Epithelial cell of proximal tubule (primary cell): ENCODE data around the gene NGFR. TPM values are rescaled to one million over a fixed set of nuclear protein-coding genes. Genes with fewer than 3 reads are reported as not detected.

Source experiments
- DNase-seq: peaks from one replicate; pipeline ENCODE4 v3.0.0-alpha.2; 2011; ENCODE audit warnings: low read depth
- H3K4me3 ChIP-seq: 2 replicates; pipeline ENCODE4 v1.5.1; 2011; ENCODE audit warnings: low read depth, mild to moderate bottlenecking, low read length
- total RNA-seq: library from RNA; depleted of rRNA; stranded (reverse); fragments of >200 nt; gene quantifications from 2 replicates; pipeline ENCODE4 v1.2.3, GENCODE V29; 2015
- TF ChIP-seq, protein P1 (sequence below): conservative IDR thresholded peaks from 2 replicates; pipeline ENCODE4 v1.5.1; 2012; ENCODE audit warnings: low read depth, mild to moderate bottlenecking, low read length

The NGFR gene
- total RNA-seq, 1 donor from 2014 or later = not detected

DNA sequence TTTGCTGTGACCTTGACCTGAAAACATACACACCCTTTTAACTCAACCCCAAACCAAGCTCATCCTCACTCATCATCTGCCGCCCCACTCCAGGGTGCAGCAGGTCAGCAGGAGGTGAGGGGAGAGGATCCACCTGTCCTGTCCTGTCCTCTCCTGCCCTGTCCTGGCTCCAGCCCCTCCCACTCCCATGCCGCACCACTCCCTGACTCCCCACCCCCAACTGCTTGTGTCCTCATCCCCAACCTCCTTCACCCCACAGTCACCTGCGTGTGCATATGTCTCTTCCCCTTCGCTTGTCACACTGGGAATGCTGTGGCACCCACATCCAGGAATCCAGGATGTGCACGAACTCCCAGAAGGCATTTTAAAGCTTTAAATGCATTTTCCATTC is 15.6 kb downstream of the NGFR start:
- no peak overlapping the region for H3K4me3 ChIP-seq
- TF ChIP-seq, protein P1, sequence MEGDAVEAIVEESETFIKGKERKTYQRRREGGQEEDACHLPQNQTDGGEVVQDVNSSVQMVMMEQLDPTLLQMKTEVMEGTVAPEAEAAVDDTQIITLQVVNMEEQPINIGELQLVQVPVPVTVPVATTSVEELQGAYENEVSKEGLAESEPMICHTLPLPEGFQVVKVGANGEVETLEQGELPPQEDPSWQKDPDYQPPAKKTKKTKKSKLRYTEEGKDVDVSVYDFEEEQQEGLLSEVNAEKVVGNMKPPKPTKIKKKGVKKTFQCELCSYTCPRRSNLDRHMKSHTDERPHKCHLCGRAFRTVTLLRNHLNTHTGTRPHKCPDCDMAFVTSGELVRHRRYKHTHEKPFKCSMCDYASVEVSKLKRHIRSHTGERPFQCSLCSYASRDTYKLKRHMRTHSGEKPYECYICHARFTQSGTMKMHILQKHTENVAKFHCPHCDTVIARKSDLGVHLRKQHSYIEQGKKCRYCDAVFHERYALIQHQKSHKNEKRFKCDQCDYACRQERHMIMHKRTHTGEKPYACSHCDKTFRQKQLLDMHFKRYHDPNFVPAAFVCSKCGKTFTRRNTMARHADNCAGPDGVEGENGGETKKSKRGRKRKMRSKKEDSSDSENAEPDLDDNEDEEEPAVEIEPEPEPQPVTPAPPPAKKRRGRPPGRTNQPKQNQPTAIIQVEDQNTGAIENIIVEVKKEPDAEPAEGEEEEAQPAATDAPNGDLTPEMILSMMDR = no peak
- DNase-seq = no peak

DNA sequence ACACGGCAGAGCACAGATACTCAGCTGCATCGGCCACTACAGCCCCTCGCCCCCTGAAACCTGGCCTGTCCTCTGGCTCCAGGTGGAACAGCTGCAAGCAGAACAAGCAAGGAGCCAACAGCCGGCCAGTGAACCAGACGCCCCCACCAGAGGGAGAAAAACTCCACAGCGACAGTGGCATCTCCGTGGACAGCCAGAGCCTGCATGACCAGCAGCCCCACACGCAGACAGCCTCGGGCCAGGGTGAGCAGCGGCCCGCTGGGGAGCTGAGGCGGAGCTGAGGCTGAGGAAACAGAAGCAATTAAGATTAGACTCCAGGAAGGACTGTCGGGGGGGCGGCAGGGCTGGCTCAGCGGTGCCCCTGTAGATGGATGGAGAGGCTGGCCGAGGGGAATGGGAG is 16.7 kb downstream of the NGFR start:
- DNase-seq = no peak
- no peak overlapping the region for H3K4me3 ChIP-seq
- TF ChIP-seq, protein P1 = no peak

DNA sequence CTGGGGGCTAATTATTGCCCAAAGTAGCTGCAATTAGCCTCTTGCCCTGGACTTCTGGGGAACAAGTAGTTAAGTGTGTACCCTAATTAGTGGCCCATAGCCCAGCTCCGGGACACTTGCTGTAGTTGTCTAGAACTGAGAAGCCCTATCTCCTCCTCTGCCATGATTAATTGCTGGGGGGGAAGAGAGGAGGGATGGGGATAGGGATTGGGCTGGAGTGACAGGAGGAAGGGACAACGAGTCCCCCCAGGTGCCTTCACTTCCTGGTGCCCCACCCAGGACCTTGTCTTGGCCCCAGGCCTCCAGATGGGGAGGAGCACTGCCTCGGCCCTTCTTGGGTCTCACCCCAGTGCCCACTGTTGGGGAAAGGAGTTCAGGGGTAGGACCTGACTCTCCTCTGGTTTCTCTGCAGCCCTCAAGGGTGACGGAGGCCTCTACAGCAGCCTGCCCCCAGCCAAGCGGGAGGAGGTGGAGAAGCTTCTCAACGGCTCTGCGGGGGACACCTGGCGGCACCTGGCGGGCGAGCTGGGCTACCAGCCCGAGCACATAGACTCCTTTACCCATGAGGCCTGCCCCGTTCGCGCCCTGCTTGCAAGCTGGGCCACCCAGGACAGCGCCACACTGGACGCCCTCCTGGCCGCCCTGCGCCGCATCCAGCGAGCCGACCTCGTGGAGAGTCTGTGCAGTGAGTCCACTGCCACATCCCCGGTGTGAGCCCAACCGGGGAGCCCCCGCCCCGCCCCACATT is 17.4 kb downstream of the NGFR start:
- TF ChIP-seq, protein P1 = no peak
- H3K4me3 ChIP-seq = no peak overlapping the region
- DNase-seq = no peak

DNA sequence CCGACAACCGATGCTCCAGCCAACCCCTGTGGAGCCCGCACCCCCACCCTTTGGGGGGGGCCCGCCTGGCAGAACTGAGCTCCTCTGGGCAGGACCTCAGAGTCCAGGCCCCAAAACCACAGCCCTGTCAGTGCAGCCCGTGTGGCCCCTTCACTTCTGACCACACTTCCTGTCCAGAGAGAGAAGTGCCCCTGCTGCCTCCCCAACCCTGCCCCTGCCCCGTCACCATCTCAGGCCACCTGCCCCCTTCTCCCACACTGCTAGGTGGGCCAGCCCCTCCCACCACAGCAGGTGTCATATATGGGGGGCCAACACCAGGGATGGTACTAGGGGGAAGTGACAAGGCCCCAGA is 17.9 kb downstream of the NGFR start:
- DNase-seq = no peak
- H3K4me3 ChIP-seq = no peak overlapping the region
- TF ChIP-seq, protein P1 = no peak

DNA sequence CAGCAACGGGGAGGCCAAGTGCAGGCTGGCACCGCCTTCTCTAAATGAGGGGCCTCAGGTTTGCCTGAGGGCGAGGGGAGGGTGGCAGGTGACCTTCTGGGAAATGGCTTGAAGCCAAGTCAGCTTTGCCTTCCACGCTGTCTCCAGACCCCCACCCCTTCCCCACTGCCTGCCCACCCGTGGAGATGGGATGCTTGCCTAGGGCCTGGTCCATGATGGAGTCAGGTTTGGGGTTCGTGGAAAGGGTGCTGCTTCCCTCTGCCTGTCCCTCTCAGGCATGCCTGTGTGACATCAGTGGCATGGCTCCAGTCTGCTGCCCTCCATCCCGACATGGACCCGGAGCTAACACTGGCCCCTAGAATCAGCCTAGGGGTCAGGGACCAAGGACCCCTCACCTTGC is 18.5 kb downstream of the NGFR start:
- no peak for DNase-seq
- TF ChIP-seq, protein P1 = no peak
- no peak overlapping the region for H3K4me3 ChIP-seq

DNA sequence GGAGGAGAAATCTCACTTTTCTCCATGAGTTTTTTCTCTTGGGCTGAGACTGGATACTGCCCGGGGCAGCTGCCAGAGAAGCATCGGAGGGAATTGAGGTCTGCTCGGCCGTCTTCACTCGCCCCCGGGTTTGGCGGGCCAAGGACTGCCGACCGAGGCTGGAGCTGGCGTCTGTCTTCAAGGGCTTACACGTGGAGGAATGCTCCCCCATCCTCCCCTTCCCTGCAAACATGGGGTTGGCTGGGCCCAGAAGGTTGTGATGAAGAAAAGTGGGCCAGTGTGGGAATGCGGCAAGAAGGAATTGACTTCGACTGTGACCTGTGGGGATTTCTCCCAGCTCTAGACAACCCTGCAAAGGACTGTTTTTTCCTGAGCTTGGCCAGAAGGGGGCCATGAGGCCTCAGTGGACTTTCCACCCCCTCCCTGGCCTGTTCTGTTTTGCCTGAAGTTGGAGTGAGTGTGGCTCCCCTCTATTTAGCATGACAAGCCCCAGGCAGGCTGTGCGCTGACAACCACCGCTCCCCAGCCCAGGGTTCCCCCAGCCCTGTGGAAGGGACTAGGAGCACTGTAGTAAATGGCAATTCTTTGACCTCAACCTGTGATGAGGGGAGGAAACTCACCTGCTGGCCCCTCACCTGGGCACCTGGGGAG is 19.1 kb downstream of the NGFR start:
- H3K4me3 ChIP-seq = no peak overlapping the region
- TF ChIP-seq, protein P1 = peak; percentile 53
- DNase-seq = no peak
